OCI-LY1 (cell line): Measurements from ENCODE around the gene GINS3.

Experiments used
- H2AFZ ChIP-seq: fragments of 200-600 bp; sonication (generic), shearing (Covaris generic); 2 replicates; pipeline ENCODE4 v1.6.0; 2014; ENCODE audit warnings: antibody characterized with exemption, mild to moderate bottlenecking, low read length
- H3F3A ChIP-seq: fragments of 200-600 bp; sonication (generic), shearing (Covaris generic); 2 replicates; pipeline ENCODE4 v1.6.0; 2014; ENCODE audit warnings: mild to moderate bottlenecking, antibody characterized with exemption, low read length, moderate library complexity; ENCODE audit not compliant: insufficient read depth
- H3K27ac ChIP-seq: fragments of 200-600 bp; sonication (generic); 2 replicates; pipeline ENCODE4 v1.5.1; 2014; ENCODE audit warnings: low read length, mixed run types, mild to moderate bottlenecking, low read depth; ENCODE audit not compliant: poor library complexity, severe bottlenecking
- H3K27me3 ChIP-seq: fragments of 200-600 bp; sonication (generic); 2 replicates; pipeline ENCODE4 v1.6.0; 2014; ENCODE audit warnings: antibody characterized with exemption, mild to moderate bottlenecking, low read length, moderate library complexity; ENCODE audit not compliant: insufficient read depth
- H3K36me3 ChIP-seq: fragments of 200-600 bp; sonication (generic); 2 replicates; pipeline ENCODE4 v1.6.1; 2014; ENCODE audit warnings: mild to moderate bottlenecking, antibody characterized with exemption, low read length, moderate library complexity, mixed read lengths; ENCODE audit not compliant: insufficient read depth
- H3K4me1 ChIP-seq: fragments of 200-600 bp; sonication (generic); 2 replicates; pipeline ENCODE4 v1.5.1; 2014; ENCODE audit warnings: mild to moderate bottlenecking, low read length, moderate library complexity; ENCODE audit not compliant: insufficient read depth, severe bottlenecking
- H3K4me2 ChIP-seq: fragments of 200-600 bp; sonication (generic), shearing (Covaris generic); 2 replicates; pipeline ENCODE4 v1.6.1; 2014; ENCODE audit warnings: low read length
- H3K4me3 ChIP-seq: fragments of 200-600 bp; sonication (generic); 2 replicates; pipeline ENCODE4 v1.5.1; 2014; ENCODE audit warnings: low read length, low read depth, mild to moderate bottlenecking, mixed read lengths; ENCODE audit not compliant: poor library complexity, severe bottlenecking
- H3K79me2 ChIP-seq: fragments of 200-600 bp; shearing (Covaris generic); 2 replicates; pipeline ENCODE4 v1.6.1; 2016; ENCODE audit warnings: mixed run types, low read length, mixed read lengths; ENCODE audit not compliant: insufficient read depth
- H3K9ac ChIP-seq: fragments of 200-600 bp; sonication (generic), shearing (Covaris generic); 2 replicates; pipeline ENCODE4 v1.6.1; 2014; ENCODE audit warnings: mild to moderate bottlenecking, low read length, mixed read lengths
- H3K9me2 ChIP-seq: fragments of 200-600 bp; sonication (generic), shearing (Covaris generic); 2 replicates; pipeline ENCODE4 v1.6.1; 2014; ENCODE audit warnings: low read depth, mild to moderate bottlenecking, low read length, mixed read lengths
- H3K9me3 ChIP-seq: fragments of 200-600 bp; shearing (Covaris generic); 2 replicates; pipeline ENCODE4 v1.6.1; 2014; ENCODE audit warnings: low read length, mixed read lengths
- H4K20me1 ChIP-seq: fragments of 200-600 bp; sonication (generic), shearing (Covaris generic); 2 replicates; pipeline ENCODE4 v1.6.0; 2016; ENCODE audit warnings: mild to moderate bottlenecking, low read length; ENCODE audit not compliant: insufficient read depth
- CTCF ChIP-seq: fragments of 200-600 bp; sonication (generic), shearing (Covaris generic); IDR thresholded peaks from 2 replicates; pipeline ENCODE4 v1.5.1; 2017; ENCODE audit warnings: mild to moderate bottlenecking, antibody characterized with exemption, low read length, moderate library complexity, mixed read lengths
- EZH2 ChIP-seq: fragments of 200-600 bp; sonication (generic), shearing (Covaris generic); IDR thresholded peaks from 2 replicates; pipeline ENCODE4 v1.8.0; 2017; ENCODE audit warnings: borderline replicate concordance, mixed run types, mild to moderate bottlenecking, antibody characterized with exemption, low read length, moderate library complexity, mixed read lengths

The GINS3 gene

GRCh38 chr16:58417035-58417434 lies 24.8 kb downstream of the GINS3 start:
- Histone ChIP-seq H3K79me2 (no peaks in the 10 kb centered on the region), H3K9me2 (no peaks in the 10 kb centered on the region), H3K4me2 (no peak overlapping the region; the same call in 1 of the 2 replicates), H2AFZ (no peak overlapping the region), H3K9ac (no peak overlapping the region), H3K36me3 (no peaks in the 10 kb centered on the region), H3K4me1 (peaks cover 36% of the 10 kb centered on the region), H3K27ac (peak overlapping the region; percentile 13), H4K20me1 (no peaks in the 10 kb centered on the region), H3K4me3 (no peak overlapping the region), H3F3A (no peaks in the 10 kb centered on the region), H3K27me3 (no peaks in the 10 kb centered on the region), H3K9me3 (no peaks in the 10 kb centered on the region)
- TF ChIP-seq EZH2, result no peak
- no peak for TF ChIP-seq CTCF

- Histone ChIP-seq H3K27ac (peak overlapping the region; percentile 53), H3K79me2 (no peaks in the 10 kb centered on the region), H3K9me2 (no peaks in the 10 kb centered on the region), H3K9ac (no peak overlapping the region), H4K20me1 (no peaks in the 10 kb centered on the region), H3K36me3 (no peaks in the 10 kb centered on the region), H3K4me2 (no peak overlapping the region; the same call in 1 of the 2 replicates), H3K27me3 (no peaks in the 10 kb centered on the region), H3K4me3 (no peak overlapping the region), H3K4me1 (peaks cover 36% of the 10 kb centered on the region), H2AFZ (no peak overlapping the region), H3K9me3 (no peaks in the 10 kb centered on the region), H3F3A (no peaks in the 10 kb centered on the region)
- no peak for TF ChIP-seq CTCF
- no peak for TF ChIP-seq EZH2
Measured at GRCh38 chr16:58417600-58417999, 25.3 kb downstream of the GINS3 start.

- Histone ChIP-seq H3K27ac (peak overlapping the region; percentile 53), H2AFZ (no peak overlapping the region), H3K4me1 (peaks cover 36% of the 10 kb centered on the region), H3K4me2 (no peak overlapping the region), H3K79me2 (no peaks in the 10 kb centered on the region), H3K36me3 (no peaks in the 10 kb centered on the region), H3K9ac (no peak overlapping the region), H3K9me3 (no peaks in the 10 kb centered on the region), H3F3A (no peaks in the 10 kb centered on the region), H3K9me2 (no peaks in the 10 kb centered on the region), H3K27me3 (no peaks in the 10 kb centered on the region), H3K4me3 (no peak overlapping the region), H4K20me1 (no peaks in the 10 kb centered on the region)
- TF ChIP-seq EZH2 (no peak), CTCF (no peak)
Measured at GRCh38 chr16:58418026-58418425, 25.8 kb downstream of the GINS3 start.
